HepG2 (cell line): ENCODE measurements around the gene TET3. TPM values are rescaled to one million over a fixed set of nuclear protein-coding genes. Genes with fewer than 3 reads are reported as not detected.

ENCODE experiments used
- ATAC-seq: fragments of 200-7000 bp; cut with Tn5 transposase; 3 replicates; pipeline ENCODE4 v1.9.1; 2020; ENCODE audit warnings: mild to moderate bottlenecking, moderate library complexity
- BruUV-seq: library from RNA; stranded (reverse); fragments of 400-500 nt; replicated peaks from 2 replicates; lab custom pipeline; 2021; lab: Mats Ljungman, UMichigan
- CTCF ChIA-PET: fragments of 300-600 bp; formaldehyde crosslinking; extraction: SDS; loops from one replicate; lab custom pipeline; 2021; ENCODE audit warnings: low total read pairs, inconsistent platforms, low intra/inter-chr PET ratio; lab: Yijun Ruan, JAX
- POLR2A ChIA-PET: fragments of 350-600 bp; sonication (Branson Sonifier 250); formaldehyde crosslinking; loops from one replicate; lab custom pipeline; 2020; ENCODE audit warnings: antibody characterized with exemption, inconsistent platforms; lab: Yijun Ruan, JAX
- DNase-seq: peaks from one replicate; pipeline ENCODE4 v3.0.0-alpha.2; 2015; ENCODE audit warnings: low spot score
- FAIRE-seq: peaks from 3 replicates; lab custom pipeline; 2011; peaks lifted over from hg19 to GRCh38; lab: Jason Lieb, UNC
- H2AFZ ChIP-seq: one replicate; pipeline ENCODE4 v1.6.1; 2011; ENCODE audit warnings: low read length, inconsistent platforms
- H3K27ac ChIP-seq: fragments of 300-600 bp; 3 replicates; pipeline ENCODE4 v1.8.0; 2011; ENCODE audit warnings: mixed run types, mild to moderate bottlenecking, mixed read lengths, low read length, inconsistent platforms; ENCODE audit not compliant: insufficient read depth; ENCODE audit errors: extremely low read length
- H3K27me3 ChIP-seq, 2 experiments: fragments of 200-600 bp in 1 of 2; 2 replicates in 1 of 2; 3 replicates in 1 of 2; pipeline versions ENCODE4 v1.6.0 to v1.8.0; 2011; ENCODE audit warnings: low read length in 2 of 2, mild to moderate bottlenecking in 2 of 2, moderate library complexity in 2 of 2, inconsistent platforms in 1 of 2; ENCODE audit not compliant: insufficient read depth in 2 of 2, control insufficient read depth in 1 of 2
- H3K36me3 ChIP-seq, 2 experiments: fragments of 200-600 bp in 1 of 2; replicated peaks in 1 of 2; 2 replicates in 1 of 2; 3 replicates in 1 of 2; pipeline versions ENCODE4 v1.5.1 to v1.8.0; 2011; ENCODE audit warnings: low read length in 2 of 2, inconsistent platforms in 1 of 2; ENCODE audit not compliant: insufficient read depth in 2 of 2, control insufficient read depth in 1 of 2
- H3K4me1 ChIP-seq: 2 replicates; pipeline ENCODE4 v1.5.1; 2012; ENCODE audit warnings: low read length, inconsistent platforms; ENCODE audit not compliant: insufficient read depth
- H3K4me2 ChIP-seq: 2 replicates; pipeline ENCODE4 v1.6.0; 2011; ENCODE audit warnings: low read depth, low read length, inconsistent platforms
- H3K4me3 ChIP-seq, 3 experiments: fragments of 200-600 bp in 1 of 3; sonication (generic), shearing (Covaris generic) in 1 of 3; replicated peaks in 1 of 3; 2 replicates each; pipeline ENCODE4 v1.5.1; 2011 to 2016; ENCODE audit warnings: low read length in 3 of 3, inconsistent platforms in 2 of 3, low read depth in 2 of 3, mild to moderate bottlenecking in 2 of 3, control low read depth in 1 of 3, mixed read lengths in 1 of 3; ENCODE audit not compliant: insufficient read depth in 1 of 3
- H3K79me2 ChIP-seq: one replicate; pipeline ENCODE4 v1.6.1; 2011; ENCODE audit warnings: low read length, inconsistent platforms; ENCODE audit not compliant: insufficient read depth
- H3K9ac ChIP-seq: 2 replicates; pipeline ENCODE4 v1.6.0; 2011; ENCODE audit warnings: mild to moderate bottlenecking, low read depth, low read length, inconsistent platforms; ENCODE audit not compliant: insufficient read depth
- H3K9me3 ChIP-seq: 2 replicates; pipeline ENCODE4 v1.5.1; 2012; ENCODE audit warnings: mild to moderate bottlenecking, low read length
- H4K20me1 ChIP-seq: 2 replicates; pipeline ENCODE4 v1.6.0; 2011; ENCODE audit warnings: inconsistent platforms, mild to moderate bottlenecking, low read length, moderate library complexity; ENCODE audit not compliant: insufficient read depth
- CHCHD3 ChIP-seq: sonication (generic); formaldehyde crosslinking; IDR thresholded peaks from 2 replicates; pipeline ENCODE4 v1.8.0; 2022; ENCODE audit warnings: mild to moderate bottlenecking, missing genetic modification reagents, moderate library complexity
- CREB1 ChIP-seq, 2 experiments: fragments of 450-650 bp in 1 of 2; IDR thresholded peaks; 2 replicates each; pipeline ENCODE4 v1.6.1; 2016 to 2017; ENCODE audit warnings: control low read depth in 1 of 2, mild to moderate bottlenecking in 1 of 2, missing compliant biosample characterization in 1 of 2, missing genetic modification characterization in 1 of 2
- FOXA1 ChIP-seq, 2 experiments: fragments of 450-650 bp in 1 of 2; sonication (generic) in 1 of 2; formaldehyde crosslinking in 1 of 2; IDR thresholded peaks; 2 replicates each; pipeline versions ENCODE4 v1.4.0 to v1.6.1; 2016 to 2020; ENCODE audit warnings: missing genetic modification reagents in 1 of 2
- FOXA3 ChIP-seq: IDR thresholded peaks from 2 replicates; pipeline ENCODE4 v1.6.1; 2016; ENCODE audit warnings: missing genetic modification reagents, missing compliant biosample characterization
- GATA4 ChIP-seq: sonication (generic); IDR thresholded peaks from 2 replicates; pipeline ENCODE4 v1.6.1; 2016; ENCODE audit warnings: antibody characterized with exemption, low read depth, borderline replicate concordance
- HHEX ChIP-seq: IDR thresholded peaks from 2 replicates; pipeline ENCODE4 v1.6.1; 2016; ENCODE audit warnings: control low read depth
- HMG20A ChIP-seq: IDR thresholded peaks from 2 replicates; pipeline ENCODE4 v1.6.1; 2016; ENCODE audit warnings: borderline replicate concordance
- PAF1 ChIP-seq: IDR thresholded peaks from 2 replicates; pipeline ENCODE4 v1.6.1; 2016; ENCODE audit warnings: missing genetic modification reagents, missing compliant biosample characterization
- PCBP2 ChIP-seq: fragments of 200-400 bp; formaldehyde crosslinking; optimal IDR thresholded peaks from 2 replicates; pipeline ENCODE3; 2018; ENCODE audit warnings: low read length, low read depth; ENCODE audit not compliant: poor library complexity, severe bottlenecking
- RARA ChIP-seq: IDR thresholded peaks from 2 replicates; pipeline ENCODE4 v1.6.1; 2016; ENCODE audit warnings: missing genetic modification reagents, missing compliant biosample characterization
- SAP130 ChIP-seq: IDR thresholded peaks from 2 replicates; pipeline ENCODE4 v1.6.1; 2016; ENCODE audit warnings: low read depth
- SOX6 ChIP-seq, 2 experiments: fragments of 450-650 bp in 1 of 2; sonication (generic) in 1 of 2; formaldehyde crosslinking in 1 of 2; IDR thresholded peaks; 2 replicates each; pipeline versions ENCODE4 v1.4.0 to v1.6.1; 2017 to 2020; ENCODE audit warnings: antibody characterized with exemption in 1 of 2, mild to moderate bottlenecking in 1 of 2, missing genetic modification reagents in 1 of 2
- TBX3 ChIP-seq: fragments of 450-650 bp; IDR thresholded peaks from 2 replicates; pipeline ENCODE4 v1.6.1; 2017; ENCODE audit warnings: antibody characterized with exemption, mild to moderate bottlenecking, inconsistent platforms, borderline replicate concordance
- THAP8 ChIP-seq: sonication (generic); formaldehyde crosslinking; IDR thresholded peaks from 2 replicates; pipeline ENCODE4 v1.5.1; 2020; ENCODE audit warnings: missing genetic modification reagents, mild to moderate bottlenecking, borderline replicate concordance
- ZNF205 ChIP-seq: IDR thresholded peaks from 2 replicates; pipeline ENCODE4 v1.6.1; 2018; ENCODE audit warnings: missing biosample characterization, missing genetic modification reagents
- ZNF276 ChIP-seq: sonication (generic); formaldehyde crosslinking; IDR thresholded peaks from 2 replicates; pipeline ENCODE4 v1.4.0; 2020; ENCODE audit warnings: mild to moderate bottlenecking, low read depth, missing genetic modification reagents
- ZNF331 ChIP-seq: sonication (generic); formaldehyde crosslinking; IDR thresholded peaks from 2 replicates; pipeline ENCODE4 v1.4.0; 2020; ENCODE audit warnings: missing genetic modification reagents
- ZNF503 ChIP-seq: sonication (generic); formaldehyde crosslinking; IDR thresholded peaks from 2 replicates; pipeline ENCODE4 v1.4.0; 2020; ENCODE audit warnings: missing genetic modification reagents
- ZNF614 ChIP-seq: IDR thresholded peaks from 2 replicates; pipeline ENCODE4 v1.6.1; 2018; ENCODE audit warnings: missing biosample characterization, missing genetic modification reagents, inconsistent platforms, borderline replicate concordance
- ZNF7 ChIP-seq: IDR thresholded peaks from 2 replicates; pipeline ENCODE4 v1.6.1; 2016; ENCODE audit warnings: missing biosample characterization, missing genetic modification reagents
- WGBS: methylation state at CpG from one replicate; pipeline ENCODE4 v1.1.6; 2017; ENCODE audit warnings: low lambda C conversion rate; 5-methylcytosine and 5-hydroxymethylcytosine counted together
- in situ Hi-C: cut with HindIII; loops from 2 replicates; pipeline ENCODE4 v1.10.0; 2017; ENCODE audit warnings: low pct_unique_long_range_greater_than_20kb; ENCODE audit not compliant: extremely low pct_ligation_motif_present
- intact Hi-C: fragments of 100-400 bp; cut with micrococcal nuclease; formaldehyde crosslinking; loops from one replicate; pipeline ENCODE4 v1.10.0; 2022; ENCODE audit not compliant: unreplicated experiment
- polyA plus RNA-seq, 8 experiments: library from polyadenylated mRNA; depleted of rRNA in 3 of 8; stranded (reverse) in 7 of 8; unstranded in 1 of 8; fragments of >200 nt; fragmentation: Illumina TruSeq in 4 of 8; extraction: Trizol in 4 of 8; gene quantifications; 2 replicates each; pipeline versions ENCODE4 v1.2.1 to v1.2.3, GENCODE V29; 2011 to 2016; ENCODE audit warnings: low read depth in 4 of 8, missing spikeins in 1 of 8, mixed read lengths in 1 of 8; ENCODE audit not compliant: insufficient read depth in 1 of 8
- total RNA-seq, 5 experiments: library from RNA; depleted of rRNA; stranded (reverse); fragments of >200 nt; fragmentation: Illumina TruSeq; extraction: Trizol; gene quantifications; 2 replicates each; pipeline ENCODE4 v1.2.3, GENCODE V29; 2016; ENCODE audit warnings: low read depth in 1 of 5

Gene TET3
- total and polyA plus RNA-seq, 2 of the 13 experiments (the other 11 are each of a cell fraction or from before 2014, with no cell fraction given) = 4.3 to 6.8 TPM

- H3K79me2 ChIP-seq = no peaks in the 10 kb centered on the region
- H4K20me1 ChIP-seq = no peaks in the 10 kb centered on the region
- H3K27ac ChIP-seq = no peak overlapping the region
- no peak overlapping the region for H3K9ac ChIP-seq
- 1% methylated on average over 2 of the region's 2 CpGs for WGBS
- CTCF ChIA-PET = no interaction called here
- no peaks in the 10 kb centered on the region for H3K36me3 ChIP-seq
- FAIRE-seq = no peak
- H2AFZ ChIP-seq = no peak overlapping the region
- in situ Hi-C loops (no loop called here), intact Hi-C loops (loop anchor here (5.0 kb wide), 2 partner anchors 53 to 98 kb away; partner anchors contain the start of gene DGUOK)
- H3K4me3 ChIP-seq = peak overlapping the region in 2 of 3 experiments; percentile 45 to 63; a peak in 4 of 6 replicates
- H3K9me3 ChIP-seq = no peaks in the 10 kb centered on the region
- peaks cover 0 to 57% of the 10 kb centered on the region in 2 experiments; a peak in 2 of 5 replicates for H3K27me3 ChIP-seq
- H3K4me2 ChIP-seq = peak overlapping the region; percentile 91
- peaks cover 48% of the 10 kb centered on the region for H3K4me1 ChIP-seq
- ATAC-seq = no peak
- POLR2A ChIA-PET = interaction anchor here (1.0 to 1.9 kb wide), 3 partner anchors 9 to 140 kb away, joined by 5 to 8 read pairs (median 6); no protein-coding TSS in a partner anchor
- DNase-seq = peak; percentile 66
- no TSS peak for BruUV-seq
- TF ChIP-seq ZNF503 (CRISPR knock-in tag) = 0 out of 2 replicates have a peak, but pooled peaks have one; percentile 24
- TF ChIP-seq TBX3 = 0 out of 2 replicates have a peak, but pooled peaks have one; percentile 20
- TF ChIP-seq HMG20A (CRISPR knock-in tag) = peak; percentile 15; the same call in 1 of the 2 replicates
- no peak for TF ChIP-seq THAP8
- TF ChIP-seq ZNF614 = no peak
- TF ChIP-seq SAP130 (CRISPR knock-in tag) = 0 out of 2 replicates have a peak, but pooled peaks have one; percentile 9
- TF ChIP-seq RARA (CRISPR knock-in tag) = peak; percentile 46
- TF ChIP-seq FOXA1 (IDR thresholded peaks at IDR 0.05) = no peak
- peak; percentile 32; the same call in 1 of the 2 replicates for TF ChIP-seq FOXA1 (CRISPR knock-in tag; IDR thresholded peaks at IDR 0.05)
- peak; percentile 80 for TF ChIP-seq HHEX (CRISPR knock-in tag)
- TF ChIP-seq ZNF276 = no peak
- 0 out of 2 replicates have a peak, but pooled peaks have one; percentile 40 for TF ChIP-seq GATA4
- no peak for TF ChIP-seq SOX6 (IDR thresholded peaks at IDR 0.05)
- peak; percentile 67 for TF ChIP-seq SOX6 (CRISPR knock-in tag; IDR thresholded peaks at IDR 0.05)
- TF ChIP-seq ZNF7 (CRISPR knock-in tag) = no peak
- TF ChIP-seq ZNF205 (CRISPR knock-in tag) = peak; percentile 91
- TF ChIP-seq FOXA3 (CRISPR knock-in tag) = peak; percentile 30; the same call in 1 of the 2 replicates
- no peak for TF ChIP-seq CHCHD3 (CRISPR knock-in tag)
- no peak for TF ChIP-seq ZNF331 (CRISPR knock-in tag)
- no peak for TF ChIP-seq CREB1 (IDR thresholded peaks at IDR 0.05)
- 0 out of 2 replicates have a peak, but pooled peaks have one; percentile 42 for TF ChIP-seq CREB1 (CRISPR knock-in tag; IDR thresholded peaks at IDR 0.05)
- no peak for TF ChIP-seq PCBP2
- no peak for TF ChIP-seq PAF1
Measured at GRCh38 chr2:73980566-73980965, 4.1 kb upstream of the TET3 start.
